ENCODE data around the gene ASIC2. TPM values are rescaled to one million over a fixed set of nuclear protein-coding genes. Genes with fewer than 3 reads are reported as not detected.

Gene ASIC2
- total and polyA plus RNA-seq, 12 donors, result not detected

DNA sequence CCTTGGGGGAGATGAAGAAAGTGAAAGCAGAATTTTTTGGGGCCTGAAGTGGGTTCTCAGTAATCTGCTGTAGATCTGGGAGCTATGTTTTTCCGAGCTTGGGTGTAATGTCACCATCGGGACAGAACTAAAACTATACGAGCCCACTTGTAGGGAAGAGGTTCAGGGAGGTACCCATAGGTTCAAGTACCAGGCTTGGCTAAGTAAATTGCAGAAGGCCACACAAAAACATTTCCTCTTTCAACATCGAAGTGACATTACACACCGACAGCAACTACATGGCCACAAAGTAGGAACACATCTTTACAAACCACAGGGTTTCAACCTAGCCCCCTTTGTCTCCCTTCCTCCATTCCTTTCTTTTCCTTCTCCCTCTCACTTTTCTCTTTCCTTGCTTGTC is 10.2 kb upstream of the ASIC2 start:
- DNase-seq (no peak), ATAC-seq (no peak)
- H3K27me3 ChIP-seq, result peaks cover 0 to 67% (median 38%) of the 10 kb centered on the region in 7 donors
- TF ChIP-seq, protein P1, sequence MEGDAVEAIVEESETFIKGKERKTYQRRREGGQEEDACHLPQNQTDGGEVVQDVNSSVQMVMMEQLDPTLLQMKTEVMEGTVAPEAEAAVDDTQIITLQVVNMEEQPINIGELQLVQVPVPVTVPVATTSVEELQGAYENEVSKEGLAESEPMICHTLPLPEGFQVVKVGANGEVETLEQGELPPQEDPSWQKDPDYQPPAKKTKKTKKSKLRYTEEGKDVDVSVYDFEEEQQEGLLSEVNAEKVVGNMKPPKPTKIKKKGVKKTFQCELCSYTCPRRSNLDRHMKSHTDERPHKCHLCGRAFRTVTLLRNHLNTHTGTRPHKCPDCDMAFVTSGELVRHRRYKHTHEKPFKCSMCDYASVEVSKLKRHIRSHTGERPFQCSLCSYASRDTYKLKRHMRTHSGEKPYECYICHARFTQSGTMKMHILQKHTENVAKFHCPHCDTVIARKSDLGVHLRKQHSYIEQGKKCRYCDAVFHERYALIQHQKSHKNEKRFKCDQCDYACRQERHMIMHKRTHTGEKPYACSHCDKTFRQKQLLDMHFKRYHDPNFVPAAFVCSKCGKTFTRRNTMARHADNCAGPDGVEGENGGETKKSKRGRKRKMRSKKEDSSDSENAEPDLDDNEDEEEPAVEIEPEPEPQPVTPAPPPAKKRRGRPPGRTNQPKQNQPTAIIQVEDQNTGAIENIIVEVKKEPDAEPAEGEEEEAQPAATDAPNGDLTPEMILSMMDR (IDR thresholded peaks at IDR 0.05), result no peak
- intact Hi-C loops (cut with DNase I), result no loop called here
- WGBS, 2 donors, result 75 to 79% methylated on average over 5 of the region's 5 CpGs
- H3K36me3 ChIP-seq, result no peaks in the 10 kb centered on the region
- peaks cover 0 to 9% (median 0%) of the 10 kb centered on the region in 11 donors for H3K9me3 ChIP-seq
- no peaks in the 10 kb centered on the region for H3K4me1 ChIP-seq
- no peak overlapping the region for H3K4me3 ChIP-seq
- H3K27ac ChIP-seq, result no peak overlapping the region

DNA sequence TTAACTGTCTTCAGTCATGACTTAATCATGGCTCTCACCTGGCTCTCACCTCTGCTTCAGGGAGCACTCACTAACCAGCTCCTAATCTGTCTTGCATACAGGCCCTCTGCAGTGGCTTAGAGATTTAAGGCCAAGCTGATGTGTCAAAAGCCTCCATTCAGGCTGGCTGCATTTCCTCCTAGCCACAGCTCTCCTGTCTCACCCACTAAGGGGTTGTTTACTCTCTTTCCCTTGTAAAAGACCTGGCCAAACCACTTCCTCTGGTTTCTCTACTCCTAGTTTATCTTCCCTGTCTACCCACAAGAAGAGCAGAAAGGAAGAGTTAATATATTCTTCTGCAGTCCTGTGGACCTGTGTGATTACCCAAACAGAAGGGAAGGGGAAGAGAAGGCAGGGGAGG is 9.3 kb upstream of the ASIC2 start:
- Histone ChIP-seq H3K36me3 (no peaks in the 10 kb centered on the region), H3K4me3 (no peak overlapping the region), H3K9me3 (peaks cover 0 to 9% (median 0%) of the 10 kb centered on the region in 11 donors), H3K27ac (no peak overlapping the region), H3K4me1 (no peaks in the 10 kb centered on the region), H3K27me3 (peaks cover 0 to 62% (median 34%) of the 10 kb centered on the region in 7 donors)
- ATAC-seq (no peak), DNase-seq (no peak)
- intact Hi-C loops (cut with DNase I), result no loop called here
- TF ChIP-seq, protein P1 (IDR thresholded peaks at IDR 0.05), result no peak

DNA sequence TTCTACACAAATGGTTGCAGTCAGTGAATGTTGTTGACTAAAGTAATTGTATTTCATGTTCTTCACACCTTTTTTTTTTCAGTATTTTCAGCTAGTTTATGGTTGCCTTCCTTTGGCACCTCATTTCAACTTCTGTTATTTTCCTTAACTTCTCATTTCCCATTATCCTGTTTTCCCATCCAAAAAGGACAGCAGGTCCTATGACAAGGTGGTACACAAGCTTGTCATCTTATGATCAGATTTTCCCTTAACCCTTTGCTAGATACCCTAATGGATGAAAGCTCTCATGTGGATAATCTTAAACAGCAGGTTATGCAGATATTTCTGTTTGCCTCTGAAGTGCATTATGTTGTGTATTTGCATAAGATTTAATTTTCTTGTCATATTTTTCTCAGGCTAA is 7.1 kb upstream of the ASIC2 start:
- no peaks in the 10 kb centered on the region for H3K36me3 ChIP-seq
- DNase-seq (no peak), ATAC-seq (no peak)
- peaks cover 0 to 57% (median 42%) of the 10 kb centered on the region in 7 donors for H3K27me3 ChIP-seq
- H3K4me3 ChIP-seq, result no peak overlapping the region
- intact Hi-C loops (cut with DNase I), result no loop called here
- H3K4me1 ChIP-seq, result no peaks in the 10 kb centered on the region
- H3K27ac ChIP-seq, result no peak overlapping the region
- peaks cover 0 to 9% (median 0%) of the 10 kb centered on the region in 11 donors for H3K9me3 ChIP-seq
- TF ChIP-seq, protein P1 (IDR thresholded peaks at IDR 0.05), result no peak

DNA sequence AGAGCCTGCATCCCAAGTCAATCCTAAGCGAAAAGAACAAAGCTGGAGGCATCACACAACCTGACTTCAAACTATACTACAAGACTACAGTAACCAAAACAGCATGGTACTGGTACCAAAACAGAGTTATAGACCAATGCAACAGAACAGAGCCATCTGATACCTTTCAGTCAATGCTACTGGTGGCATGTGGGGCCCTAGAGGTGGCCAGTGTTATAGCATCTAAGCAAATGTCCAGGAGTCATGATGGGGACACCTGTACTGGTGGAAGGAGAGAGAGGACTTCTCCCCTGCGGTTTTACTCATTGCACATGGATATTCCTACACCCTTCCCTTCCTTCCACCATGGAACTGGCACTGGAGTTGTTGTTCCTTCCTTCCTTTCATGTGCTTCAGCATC is 6.0 kb upstream of the ASIC2 start:
- Histone ChIP-seq H3K27ac (no peak overlapping the region), H3K27me3 (peaks cover 0 to 58% (median 44%) of the 10 kb centered on the region in 7 donors), H3K36me3 (no peaks in the 10 kb centered on the region), H3K4me1 (no peaks in the 10 kb centered on the region), H3K9me3 (peaks cover 0 to 9% (median 0%) of the 10 kb centered on the region in 11 donors), H3K4me3 (no peak overlapping the region)
- 72 to 76% methylated on average over 2 of the region's 2 CpGs for WGBS, 2 donors
- ATAC-seq, result no peak
- TF ChIP-seq, protein P1 (IDR thresholded peaks at IDR 0.05), result no peak
- intact Hi-C loops (cut with DNase I), result no loop called here
- DNase-seq, result no peak
